GM12878 (cell line): ENCODE data around the gene GAPT. TPM values are rescaled to one million over a fixed set of nuclear protein-coding genes. Genes with fewer than 3 reads are reported as not detected.

Source experiments
- ATAC-seq: fragments of 200-7000 bp; cut with Tn5 transposase; 3 replicates; pipeline ENCODE4 v1.9.1; 2020; ENCODE audit warnings: mild to moderate bottlenecking, moderate library complexity
- BruUV-seq: library from RNA; stranded (reverse); fragments of 400-500 nt; replicated peaks from 2 replicates; lab custom pipeline; 2021; lab: Mats Ljungman, UMichigan
- CTCF ChIA-PET: fragments of 300-600 bp; sonication (Branson Sonifier 250); formaldehyde crosslinking; extraction: SDS; loops from one replicate; lab custom pipeline; 2021; ENCODE audit warnings: inconsistent platforms; lab: Yijun Ruan, JAX
- POLR2A ChIA-PET: fragments of 350-600 bp; formaldehyde crosslinking; extraction: SDS; loops from one replicate; lab custom pipeline; 2021; ENCODE audit warnings: inconsistent platforms; lab: Charles Lee
- RAD21 ChIA-PET: fragments of 300-600 bp; sonication (Branson Sonifier 250); formaldehyde crosslinking; loops from one replicate; lab custom pipeline; 2023; ENCODE audit warnings: antibody characterized with exemption; ENCODE audit not compliant: unreplicated experiment; lab: Charles Lee
- SMC1A ChIA-PET: fragments of 300-600 bp; sonication (Branson Sonifier 250); formaldehyde crosslinking; loops from one replicate; lab custom pipeline; 2023; ENCODE audit not compliant: unreplicated experiment, uncharacterized antibody; lab: Charles Lee
- DNase-seq: peaks from one replicate; pipeline ENCODE4 v3.0.0-alpha.2; 2011; ENCODE audit warnings: low read depth, low spot score
- FAIRE-seq: peaks from 3 replicates; lab custom pipeline; 2011; peaks lifted over from hg19 to GRCh38; lab: Jason Lieb, UNC
- H2AFZ ChIP-seq: 2 replicates; pipeline ENCODE4 v1.6.0; 2011; ENCODE audit warnings: low read depth, low read length, control low read depth; ENCODE audit not compliant: control insufficient read depth
- H3K27ac ChIP-seq: 2 replicates; pipeline ENCODE4 v1.5.1; 2011; ENCODE audit warnings: control low read depth; ENCODE audit not compliant: control insufficient read depth, insufficient read depth
- H3K27me3 ChIP-seq, 2 experiments: replicated peaks in 1 of 2; 2 replicates each; pipeline versions ENCODE4 v1.6.0 to v1.6.1; 2011; ENCODE audit warnings: low read length in 1 of 2; ENCODE audit not compliant: control insufficient read depth in 2 of 2, insufficient read depth in 2 of 2
- H3K36me3 ChIP-seq, 2 experiments: 2 replicates each; pipeline ENCODE4 v1.5.1; 2011; ENCODE audit warnings: low read length in 1 of 2; ENCODE audit not compliant: control insufficient read depth in 2 of 2, insufficient read depth in 2 of 2
- H3K4me1 ChIP-seq: 2 replicates; pipeline ENCODE4 v1.6.1; 2011; ENCODE audit warnings: mild to moderate bottlenecking, low read length, moderate library complexity, mixed read lengths; ENCODE audit not compliant: control insufficient read depth, insufficient read depth
- H3K4me2 ChIP-seq: 2 replicates; pipeline ENCODE4 v1.6.0; 2011; ENCODE audit warnings: control low read depth; ENCODE audit not compliant: control insufficient read depth, insufficient read depth
- H3K4me3 ChIP-seq: fragments of 200-600 bp; sonication (generic); 2 replicates; pipeline ENCODE4 v1.5.1; 2016
- H3K79me2 ChIP-seq: 2 replicates; pipeline ENCODE4 v1.6.0; 2011; ENCODE audit warnings: low read length; ENCODE audit not compliant: control insufficient read depth, insufficient read depth
- H3K9ac ChIP-seq: 2 replicates; pipeline ENCODE4 v1.8.0; 2011; ENCODE audit warnings: low read length, control low read depth, mixed read lengths; ENCODE audit not compliant: control insufficient read depth, insufficient read depth
- H3K9me3 ChIP-seq: replicated peaks from 3 replicates; pipeline ENCODE4 v1.5.1; 2011; ENCODE audit warnings: mild to moderate bottlenecking, low read length; ENCODE audit not compliant: control insufficient read depth, insufficient read depth
- H4K20me1 ChIP-seq: 2 replicates; pipeline ENCODE4 v1.6.0; 2011; ENCODE audit not compliant: control insufficient read depth, insufficient read depth
- ASH2L ChIP-seq: fragments of 300-600, 200-600 bp; sonication (generic); IDR thresholded peaks from 2 replicates; pipeline ENCODE4 v1.6.1; 2017; ENCODE audit warnings: low read depth, mild to moderate bottlenecking, borderline replicate concordance
- BCLAF1 ChIP-seq: fragments of 450-650 bp; IDR thresholded peaks from 2 replicates; pipeline ENCODE4 v1.6.1; 2017; ENCODE audit warnings: antibody characterized with exemption, mild to moderate bottlenecking, moderate library complexity
- CBX5 ChIP-seq: sonication (generic); IDR thresholded peaks from 2 replicates; pipeline ENCODE4 v1.6.1; 2016; ENCODE audit warnings: low read depth, moderate library complexity, mild to moderate bottlenecking, inconsistent platforms
- EZH2 ChIP-seq: IDR thresholded peaks from 2 replicates; pipeline ENCODE4 v1.6.1; 2012; ENCODE audit warnings: low read depth, mild to moderate bottlenecking, control low read depth, inconsistent platforms, low read length, borderline replicate concordance; ENCODE audit not compliant: control insufficient read depth
- HDAC6 ChIP-seq: fragments of 200-600 bp; sonication (generic); IDR thresholded peaks from one replicate; pipeline ENCODE4 v1.8.0; 2017; ENCODE audit warnings: antibody characterized with exemption; ENCODE audit not compliant: unreplicated experiment
- IKZF2 ChIP-seq, 2 experiments: fragments of 450-650 bp; IDR thresholded peaks; 2 replicates each; pipeline ENCODE4 v1.6.1; 2017; ENCODE audit warnings: mild to moderate bottlenecking in 2 of 2, moderate library complexity in 2 of 2
- IRF4 ChIP-seq: IDR thresholded peaks from 2 replicates; pipeline ENCODE4 v1.6.1; 2011; ENCODE audit warnings: low read depth, low read length
- NFXL1 ChIP-seq: fragments of 450-650 bp; IDR thresholded peaks from 2 replicates; pipeline ENCODE4 v1.6.1; 2017; ENCODE audit warnings: antibody characterized with exemption, mild to moderate bottlenecking, borderline replicate concordance
- RAD21 ChIP-seq: IDR thresholded peaks from 2 replicates; pipeline ENCODE4 v1.6.1; 2011; ENCODE audit warnings: mild to moderate bottlenecking, low read depth, low read length, moderate library complexity; ENCODE audit not compliant: insufficient read depth
- RBBP5 ChIP-seq: fragments of 200-600 bp; sonication (generic); conservative IDR thresholded peaks from 2 replicates; pipeline ENCODE4 v1.6.1; 2016
- RELA ChIP-seq: fragments of 450-650 bp; IDR thresholded peaks from 2 replicates; pipeline ENCODE4 v1.8.0; 2014; ENCODE audit warnings: borderline replicate concordance; ENCODE audit not compliant: partially characterized antibody
- SRF ChIP-seq, 2 experiments: IDR thresholded peaks; 2 replicates each; pipeline ENCODE4 v1.6.1; 2011; ENCODE audit warnings: low read depth in 2 of 2, low read length in 2 of 2, mild to moderate bottlenecking in 1 of 2, moderate library complexity in 1 of 2
- STAT3 ChIP-seq: IDR thresholded peaks from 2 replicates; pipeline ENCODE4 v1.6.1; 2011; ENCODE audit warnings: low read depth, low read length, improper control_type of control experiment
- SUZ12 ChIP-seq: fragments of 200-600 bp; sonication (generic); IDR thresholded peaks from one replicate; pipeline ENCODE4 v1.6.1; 2018; ENCODE audit warnings: antibody characterized with exemption, mild to moderate bottlenecking; ENCODE audit not compliant: unreplicated experiment
- ZBTB33 ChIP-seq: fragments of 450-650 bp; IDR thresholded peaks from 2 replicates; pipeline ENCODE4 v1.6.1; 2017; ENCODE audit warnings: mild to moderate bottlenecking
- WGBS: methylation state at CpG from one replicate; pipeline ENCODE4 v1.1.6; 2016; ENCODE audit warnings: low lambda C conversion rate; ENCODE audit not compliant: insufficient replicate concordance, insufficient coverage; ENCODE audit errors: missing lambda C conversion rate; 5-methylcytosine and 5-hydroxymethylcytosine counted together
- in situ Hi-C: fragments of 300-500 bp; cut with MboI; formaldehyde crosslinking; loops from 9 replicates; pipeline ENCODE4 v1.14.3; 2018; ENCODE audit warnings: mixed read lengths
- intact Hi-C: fragments of 100-400 bp; cut with micrococcal nuclease; formaldehyde crosslinking; loops from one replicate; pipeline ENCODE4 v1.14.2; 2022; ENCODE audit not compliant: unreplicated experiment
- polyA plus RNA-seq, 11 experiments: library from polyadenylated mRNA; depleted of rRNA in 4 of 11; unstranded in 6 of 11; stranded (reverse) in 5 of 11; fragments of >200 nt; fragmentation: Nextera tagmentation in 4 of 11; fragmentation: Illumina TruSeq in 1 of 11; extraction: Ambion mirVana in 4 of 11; extraction: Trizol in 1 of 11; gene quantifications; 1 replicate in 1 of 11; 2 replicates in 10 of 11; pipeline versions ENCODE4 v1.2.1 to v1.2.3, GENCODE V29; 2011 to 2016; ENCODE audit warnings: inconsistent platforms in 2 of 11, missing spikeins in 2 of 11, low read depth in 1 of 11
- total RNA-seq, 4 experiments: library from RNA; depleted of rRNA in 3 of 4; stranded (reverse); fragments of >200 nt in 3 of 4; fragmentation: Illumina TruSeq in 1 of 4; extraction: Trizol in 1 of 4; gene quantifications; 2 replicates each; pipeline versions ENCODE4 v1.2.1 to v1.2.3, GENCODE V29; 2013 to 2021
- TF ChIP-seq, protein P1 (sequence below): fragments of 450-650 bp; formaldehyde crosslinking; IDR thresholded peaks from 2 replicates; pipeline ENCODE4 v1.4.0; 2022; ENCODE audit warnings: mild to moderate bottlenecking, moderate library complexity

GAPT gene
- total and polyA plus RNA-seq, 10 of the 15 experiments (the other 5 are each of a cell fraction or from before 2014, with no cell fraction given) = 0.15 to 0.96 (median 0.57) TPM; not detected in 2

- TF ChIP-seq STAT3 (no peak), CBX5 (no peak)
These were observed 35.8 kb upstream of the GAPT start (continued) for GRCh38 chr5:58455480-58455879.

- Histone ChIP-seq H3K9me3 (no peaks in the 10 kb centered on the region), H3K36me3 (no peaks in the 10 kb centered on the region), H3K9ac (no peak overlapping the region), H4K20me1 (no peaks in the 10 kb centered on the region), H3K4me3 (no peak overlapping the region), H3K27me3 (peaks cover 2 to 8% of the 10 kb centered on the region in 2 experiments; a peak in 3 of 4 replicates), H3K27ac (no peak overlapping the region), H3K79me2 (no peaks in the 10 kb centered on the region), H2AFZ (no peak overlapping the region), H3K4me1 (peaks cover 9% of the 10 kb centered on the region), H3K4me2 (no peak overlapping the region)
- CTCF ChIA-PET = interaction anchor here (0.8 to 1.9 kb wide), 3 partner anchors 957 to 1158 kb away, joined by 3 to 7 read pairs (median 4); no protein-coding TSS in a partner anchor
- BruUV-seq = no TSS peak
- POLR2A ChIA-PET = no interaction called here
- RAD21 ChIA-PET = interaction anchor here (1.2 kb wide), 1 partner anchor 677 kb away, joined by 4 read pairs; no protein-coding TSS in a partner anchor
- SMC1A ChIA-PET = interaction anchor here (1.6 kb wide), 2 partner anchors 394 to 1158 kb away, joined by 3 to 6 read pairs; no protein-coding TSS in a partner anchor
- no peak for ATAC-seq
- intact Hi-C loops (no loop called here), in situ Hi-C loops (loop anchor here (5.0 to 25.0 kb wide), 4 partner anchors 674 to 1544 kb away; partner anchors contain the start of gene SETD9)
- WGBS = 98% methylated on average over 3 of the region's 3 CpGs
- FAIRE-seq = no peak
- no peak for DNase-seq
- TF ChIP-seq RAD21 = no peak
- no peak for TF ChIP-seq ZBTB33
- TF ChIP-seq ASH2L = no peak
- no peak for TF ChIP-seq NFXL1
- no peak for TF ChIP-seq SRF (IDR thresholded peaks at IDR 0.05; ENCODE audit: low read depth in 2 of 2, low read length in 2 of 2)
- TF ChIP-seq HDAC6 = no peak
- no peak for TF ChIP-seq SUZ12
- TF ChIP-seq, protein P1, sequence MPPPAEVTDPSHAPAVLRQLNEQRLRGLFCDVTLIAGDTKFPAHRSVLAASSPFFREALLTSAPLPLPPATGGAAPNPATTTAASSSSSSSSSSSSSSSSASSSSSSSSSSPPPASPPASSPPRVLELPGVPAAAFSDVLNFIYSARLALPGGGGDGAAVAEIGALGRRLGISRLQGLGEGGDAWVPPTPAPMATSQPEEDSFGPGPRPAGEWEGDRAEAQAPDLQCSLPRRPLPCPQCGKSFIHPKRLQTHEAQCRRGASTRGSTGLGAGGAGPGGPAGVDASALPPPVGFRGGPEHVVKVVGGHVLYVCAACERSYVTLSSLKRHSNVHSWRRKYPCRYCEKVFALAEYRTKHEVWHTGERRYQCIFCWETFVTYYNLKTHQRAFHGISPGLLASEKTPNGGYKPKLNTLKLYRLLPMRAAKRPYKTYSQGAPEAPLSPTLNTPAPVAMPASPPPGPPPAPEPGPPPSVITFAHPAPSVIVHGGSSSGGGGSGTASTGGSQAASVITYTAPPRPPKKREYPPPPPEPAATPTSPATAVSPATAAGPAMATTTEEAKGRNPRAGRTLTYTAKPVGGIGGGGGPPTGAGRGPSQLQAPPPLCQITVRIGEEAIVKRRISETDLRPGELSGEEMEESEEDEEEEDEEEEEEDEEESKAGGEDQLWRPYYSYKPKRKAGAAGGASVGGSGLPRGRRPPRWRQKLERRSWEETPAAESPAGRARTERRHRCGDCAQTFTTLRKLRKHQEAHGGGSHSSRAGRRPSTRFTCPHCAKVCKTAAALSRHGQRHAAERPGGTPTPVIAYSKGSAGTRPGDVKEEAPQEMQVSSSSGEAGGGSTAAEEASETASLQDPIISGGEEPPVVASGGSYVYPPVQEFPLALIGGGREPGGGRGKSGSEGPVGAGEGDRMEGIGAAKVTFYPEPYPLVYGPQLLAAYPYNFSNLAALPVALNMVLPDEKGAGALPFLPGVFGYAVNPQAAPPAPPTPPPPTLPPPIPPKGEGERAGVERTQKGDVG (CRISPR knock-in tag) = no peak
- TF ChIP-seq IKZF2 (IDR thresholded peaks at IDR 0.05) = no peak
- TF ChIP-seq BCLAF1 = no peak
- TF ChIP-seq EZH2 = no peak
- no peak for TF ChIP-seq RELA
- no peak for TF ChIP-seq IRF4
- TF ChIP-seq RBBP5 = no peak
These were observed 35.2 kb upstream of the GAPT start for GRCh38 chr5:58456026-58456425.
